ENCODE results near the gene NT5M. TPM values are rescaled to one million over a fixed set of nuclear protein-coding genes. Genes with fewer than 3 reads are reported as not detected.

NT5M gene
- total RNA-seq, 1 experiment from 2014 or later = 6.6 TPM

- no peak overlapping the region for H3K56ac ChIP-seq (ENCODE audit: insufficient read length, low read depth, low read length)
- no peaks in the 10 kb centered on the region for H3K27me3 Mint-ChIP-seq (ENCODE audit: low read depth)
- peak; percentile 24 for DNase-seq
These were observed 41.5 kb downstream of the NT5M start for GRCh38 chr17:17344507-17345293.

More at GRCh38 chr17:17344507-17345293, 41.5 kb downstream of the NT5M start:
- Histone ChIP-seq H3K23ac (ENCODE audit: insufficient read length, low read depth, low read length) (no peak overlapping the region), H3K4me1 (ENCODE audit: insufficient read depth, low read length) (no peaks in the 10 kb centered on the region), H3K23me2 (ENCODE audit: insufficient read length, low read depth, low read length, poor library complexity, severe bottlenecking) (no peaks in the 10 kb centered on the region), H4K20me1 (ENCODE audit: control insufficient read depth, insufficient read depth, insufficient read length) (peaks cover 3% of the 10 kb centered on the region), H3K79me2 (ENCODE audit: insufficient read depth, low read length) (no peaks in the 10 kb centered on the region), H2BK20ac (ENCODE audit: low read depth, low read length, poor library complexity, severe bottlenecking) (no peak overlapping the region), H3K9ac (ENCODE audit: extremely low read depth, insufficient read length, low read length) (no peak overlapping the region), H4K5ac (ENCODE audit: insufficient read length, low read depth, low read length) (no peak overlapping the region), H2BK5ac (ENCODE audit: insufficient read length, low read length) (no peak overlapping the region), H3K9me3 (ENCODE audit: control insufficient read depth, low read depth, low read length) (no peaks in the 10 kb centered on the region), H3K4me2 (ENCODE audit: insufficient read depth, insufficient read length, low read length) (no peak overlapping the region), H2BK15ac (ENCODE audit: low read depth, low read length) (no peak overlapping the region), H2BK120ac (ENCODE audit: low read depth, low read length, poor library complexity, severe bottlenecking) (no peak overlapping the region), H4K8ac (replicated peaks; ENCODE audit: insufficient read length, low read depth, low read length) (no peak overlapping the region), H3K79me1 (ENCODE audit: insufficient read depth, low read depth, low read length, poor library complexity, severe bottlenecking) (no peaks in the 10 kb centered on the region), H3K27ac (ENCODE audit: insufficient read length, low read depth, low read length) (no peak overlapping the region), H4K91ac (ENCODE audit: insufficient read length, low read depth, low read length) (no peak overlapping the region), H3K4ac (ENCODE audit: low read depth, low read length) (no peak overlapping the region), H2AFZ (ENCODE audit: low read length) (no peak overlapping the region), H3K27me3 (ENCODE audit: insufficient read depth, low read length) (no peaks in the 10 kb centered on the region), H2AK5ac (ENCODE audit: insufficient read length, low read length) (no peak overlapping the region), H3K14ac (ENCODE audit: insufficient read depth, low read length) (no peak overlapping the region; the same call in 1 of the 2 replicates), H3T11ph (ENCODE audit: low read length) (no peak overlapping the region), H2BK12ac (ENCODE audit: insufficient read length, low read depth, low read length) (no peak overlapping the region), H3K18ac (ENCODE audit: insufficient read length, low read depth, low read length) (no peak overlapping the region)
- no peaks in the 10 kb centered on the region for H3K36me3 Mint-ChIP-seq (ENCODE audit: insufficient read depth in 1 of 3, low read depth in 3 of 3)
- TF ChIP-seq CTCF (conservative IDR thresholded peaks at IDR 0.05) = no peak
- no peak overlapping the region; a peak in 1 of 7 replicates for H3K27ac Mint-ChIP-seq
- no peaks in the 10 kb centered on the region for H3K9me3 Mint-ChIP-seq
- WGBS (ENCODE audit: extremely low coverage, insufficient read length, low lambda C conversion rate) = no CpG with 5 or more reads among the region's 14 CpGs
- H3K4me3 Mint-ChIP-seq = no peak overlapping the region
- H3K4me1 Mint-ChIP-seq = no peaks in the 10 kb centered on the region

Data from H9 (cell line).